K562 (cell line): ENCODE data around the gene RNU6-1. TPM values are rescaled to one million over a fixed set of nuclear protein-coding genes. Genes with fewer than 3 reads are reported as not detected.
A peak's percentile ranks its signal among the peaks of the same experiment; 100 is the strongest.

Experiments
- BRD4 ChIP-seq: fragments of 200-600 bp; sonication (generic); IDR thresholded peaks from 2 replicates; pipeline ENCODE4 v1.6.1; 2017; ENCODE audit warnings: inconsistent platforms
- EZH2 ChIP-seq: IDR thresholded peaks from 2 replicates; pipeline ENCODE4 v1.6.1; 2012; ENCODE audit warnings: low read depth, mild to moderate bottlenecking, inconsistent platforms, low read length, borderline replicate concordance
- POLR2AphosphoS5 ChIP-seq: IDR thresholded peaks from 2 replicates; pipeline ENCODE4 v1.6.1; 2011; ENCODE audit warnings: mild to moderate bottlenecking, low read depth, low read length, moderate library complexity; ENCODE audit not compliant: control insufficient read depth, insufficient read depth
- SRSF7 ChIP-seq: fragments of 200-400 bp; formaldehyde crosslinking; optimal IDR thresholded peaks from 2 replicates; pipeline ENCODE3; 2017; ENCODE audit warnings: mild to moderate bottlenecking, low read depth, low read length
- TBL1XR1 ChIP-seq, 2 experiments: IDR thresholded peaks; 2 replicates each; pipeline ENCODE4 v1.6.1; 2012; ENCODE audit warnings: improper control_type of control experiment in 2 of 2, low read length in 2 of 2, mild to moderate bottlenecking in 1 of 2
- XRCC3 ChIP-seq: fragments of 450-650 bp; IDR thresholded peaks from 2 replicates; pipeline ENCODE4 v1.6.1; 2017; ENCODE audit warnings: mild to moderate bottlenecking, moderate library complexity
- polyA plus RNA-seq, 8 experiments: library from polyadenylated mRNA; depleted of rRNA in 4 of 8; stranded (reverse) in 5 of 8; unstranded in 3 of 8; fragments of >200 nt; fragmentation: Nextera tagmentation in 2 of 8; fragmentation: Illumina TruSeq in 1 of 8; extraction: Ambion mirVana in 2 of 8; extraction: Trizol in 1 of 8; gene quantifications; 2 replicates each; pipeline versions ENCODE4 v1.2.1 to v1.2.3, GENCODE V29; 2011 to 2014; ENCODE audit warnings: inconsistent platforms in 1 of 8, missing spikeins in 1 of 8
- total RNA-seq, 7 experiments: library from RNA; depleted of rRNA in 6 of 7; stranded (reverse); fragments of >200 nt in 6 of 7; fragmentation: Illumina TruSeq in 2 of 7; extraction: Trizol in 2 of 7; gene quantifications; 2 replicates each; pipeline versions ENCODE4 v1.2.1 to v1.2.3, GENCODE V29; 2011 to 2021; ENCODE audit warnings: low replicate concordance in 1 of 7
- TF ChIP-seq, protein P1 (sequence below), 2 experiments: IDR thresholded peaks; 2 replicates each; pipeline ENCODE4 v1.6.1; 2012; ENCODE audit warnings: improper control_type of control experiment in 2 of 2, low read depth in 2 of 2, low read length in 2 of 2, borderline replicate concordance in 1 of 2
- TF ChIP-seq, protein P2 (sequence below): fragments of 250-450 bp; sonication (Bioruptor Pico); IDR thresholded peaks from 2 replicates; pipeline ENCODE4 v1.4.0; 2020; ENCODE audit warnings: mild to moderate bottlenecking, moderate library complexity, borderline replicate concordance
- TF ChIP-seq, protein P3 (sequence below): fragments of 250-450 bp; sonication (Bioruptor Pico); IDR thresholded peaks from 2 replicates; pipeline ENCODE4 v1.5.0; 2020; ENCODE audit warnings: mild to moderate bottlenecking, borderline replicate concordance
- TF ChIP-seq, protein P4 (sequence below), 2 experiments: fragments of 450-650 bp; IDR thresholded peaks; 2 replicates each; pipeline ENCODE4 v1.6.1; 2016; ENCODE audit warnings: mild to moderate bottlenecking in 2 of 2, borderline replicate concordance in 1 of 2, low read depth in 1 of 2, moderate library complexity in 1 of 2

Gene RNU6-1
- total and polyA plus RNA-seq, 9 of the 15 experiments (the other 6 are each of a cell fraction or from before 2014, with no cell fraction given), result not detected

DNA sequence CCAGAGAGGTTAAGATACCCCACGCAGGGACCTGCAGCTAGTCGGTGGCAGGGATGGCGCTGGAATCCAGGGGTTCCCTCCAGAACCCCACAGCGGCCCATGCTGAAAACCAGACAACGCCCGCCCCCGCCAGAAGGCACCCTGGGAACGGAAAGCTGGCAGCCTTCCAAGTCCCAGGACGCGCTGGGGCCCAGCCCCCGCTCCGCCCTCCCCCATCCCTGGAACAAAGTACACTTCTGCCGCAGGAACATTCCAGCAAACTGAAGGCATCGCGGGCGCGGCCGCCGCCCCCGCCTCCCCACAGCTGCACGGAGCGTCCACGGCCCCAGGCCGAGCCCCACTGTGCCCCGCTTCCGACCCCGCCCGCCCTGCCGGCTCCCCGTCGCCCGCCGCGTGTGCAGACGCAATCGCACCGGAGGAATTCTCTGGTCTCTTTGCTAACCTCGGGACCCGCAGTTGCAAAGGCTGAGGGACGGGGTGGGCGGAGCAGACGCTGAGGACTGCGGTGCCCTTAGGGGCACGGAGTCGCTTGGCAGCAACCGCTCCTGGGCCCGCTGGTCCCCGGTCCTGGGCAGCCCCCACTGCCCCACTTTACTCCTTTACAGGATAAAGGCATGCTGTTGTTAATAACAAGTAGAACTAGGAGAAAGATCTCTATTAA is 44.8 kb upstream of the RNU6-1 start (continued):
- TF ChIP-seq, protein P1, sequence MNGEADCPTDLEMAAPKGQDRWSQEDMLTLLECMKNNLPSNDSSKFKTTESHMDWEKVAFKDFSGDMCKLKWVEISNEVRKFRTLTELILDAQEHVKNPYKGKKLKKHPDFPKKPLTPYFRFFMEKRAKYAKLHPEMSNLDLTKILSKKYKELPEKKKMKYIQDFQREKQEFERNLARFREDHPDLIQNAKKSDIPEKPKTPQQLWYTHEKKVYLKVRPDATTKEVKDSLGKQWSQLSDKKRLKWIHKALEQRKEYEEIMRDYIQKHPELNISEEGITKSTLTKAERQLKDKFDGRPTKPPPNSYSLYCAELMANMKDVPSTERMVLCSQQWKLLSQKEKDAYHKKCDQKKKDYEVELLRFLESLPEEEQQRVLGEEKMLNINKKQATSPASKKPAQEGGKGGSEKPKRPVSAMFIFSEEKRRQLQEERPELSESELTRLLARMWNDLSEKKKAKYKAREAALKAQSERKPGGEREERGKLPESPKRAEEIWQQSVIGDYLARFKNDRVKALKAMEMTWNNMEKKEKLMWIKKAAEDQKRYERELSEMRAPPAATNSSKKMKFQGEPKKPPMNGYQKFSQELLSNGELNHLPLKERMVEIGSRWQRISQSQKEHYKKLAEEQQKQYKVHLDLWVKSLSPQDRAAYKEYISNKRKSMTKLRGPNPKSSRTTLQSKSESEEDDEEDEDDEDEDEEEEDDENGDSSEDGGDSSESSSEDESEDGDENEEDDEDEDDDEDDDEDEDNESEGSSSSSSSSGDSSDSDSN (IDR thresholded peaks at IDR 0.05; ENCODE audit: borderline replicate concordance in 1 of 2, low read depth in 2 of 2, low read length in 2 of 2), result 0 out of 4 replicates have a peak, but pooled peaks of 1 of the 2 experiments have one; percentile 62
- TF ChIP-seq POLR2AphosphoS5, result peak; percentile 76
- TF ChIP-seq BRD4, result no peak
- no peak for TF ChIP-seq XRCC3
- TF ChIP-seq, protein P2, sequence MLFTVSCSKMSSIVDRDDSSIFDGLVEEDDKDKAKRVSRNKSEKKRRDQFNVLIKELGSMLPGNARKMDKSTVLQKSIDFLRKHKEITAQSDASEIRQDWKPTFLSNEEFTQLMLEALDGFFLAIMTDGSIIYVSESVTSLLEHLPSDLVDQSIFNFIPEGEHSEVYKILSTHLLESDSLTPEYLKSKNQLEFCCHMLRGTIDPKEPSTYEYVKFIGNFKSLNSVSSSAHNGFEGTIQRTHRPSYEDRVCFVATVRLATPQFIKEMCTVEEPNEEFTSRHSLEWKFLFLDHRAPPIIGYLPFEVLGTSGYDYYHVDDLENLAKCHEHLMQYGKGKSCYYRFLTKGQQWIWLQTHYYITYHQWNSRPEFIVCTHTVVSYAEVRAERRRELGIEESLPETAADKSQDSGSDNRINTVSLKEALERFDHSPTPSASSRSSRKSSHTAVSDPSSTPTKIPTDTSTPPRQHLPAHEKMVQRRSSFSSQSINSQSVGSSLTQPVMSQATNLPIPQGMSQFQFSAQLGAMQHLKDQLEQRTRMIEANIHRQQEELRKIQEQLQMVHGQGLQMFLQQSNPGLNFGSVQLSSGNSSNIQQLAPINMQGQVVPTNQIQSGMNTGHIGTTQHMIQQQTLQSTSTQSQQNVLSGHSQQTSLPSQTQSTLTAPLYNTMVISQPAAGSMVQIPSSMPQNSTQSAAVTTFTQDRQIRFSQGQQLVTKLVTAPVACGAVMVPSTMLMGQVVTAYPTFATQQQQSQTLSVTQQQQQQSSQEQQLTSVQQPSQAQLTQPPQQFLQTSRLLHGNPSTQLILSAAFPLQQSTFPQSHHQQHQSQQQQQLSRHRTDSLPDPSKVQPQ (CRISPR knock-in tag), result no peak
- TF ChIP-seq SRSF7, result no peak
- TF ChIP-seq, protein P3, sequence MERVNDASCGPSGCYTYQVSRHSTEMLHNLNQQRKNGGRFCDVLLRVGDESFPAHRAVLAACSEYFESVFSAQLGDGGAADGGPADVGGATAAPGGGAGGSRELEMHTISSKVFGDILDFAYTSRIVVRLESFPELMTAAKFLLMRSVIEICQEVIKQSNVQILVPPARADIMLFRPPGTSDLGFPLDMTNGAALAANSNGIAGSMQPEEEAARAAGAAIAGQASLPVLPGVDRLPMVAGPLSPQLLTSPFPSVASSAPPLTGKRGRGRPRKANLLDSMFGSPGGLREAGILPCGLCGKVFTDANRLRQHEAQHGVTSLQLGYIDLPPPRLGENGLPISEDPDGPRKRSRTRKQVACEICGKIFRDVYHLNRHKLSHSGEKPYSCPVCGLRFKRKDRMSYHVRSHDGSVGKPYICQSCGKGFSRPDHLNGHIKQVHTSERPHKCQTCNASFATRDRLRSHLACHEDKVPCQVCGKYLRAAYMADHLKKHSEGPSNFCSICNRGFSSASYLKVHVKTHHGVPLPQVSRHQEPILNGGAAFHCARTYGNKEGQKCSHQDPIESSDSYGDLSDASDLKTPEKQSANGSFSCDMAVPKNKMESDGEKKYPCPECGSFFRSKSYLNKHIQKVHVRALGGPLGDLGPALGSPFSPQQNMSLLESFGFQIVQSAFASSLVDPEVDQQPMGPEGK, result no peak
- TF ChIP-seq, protein P4, sequence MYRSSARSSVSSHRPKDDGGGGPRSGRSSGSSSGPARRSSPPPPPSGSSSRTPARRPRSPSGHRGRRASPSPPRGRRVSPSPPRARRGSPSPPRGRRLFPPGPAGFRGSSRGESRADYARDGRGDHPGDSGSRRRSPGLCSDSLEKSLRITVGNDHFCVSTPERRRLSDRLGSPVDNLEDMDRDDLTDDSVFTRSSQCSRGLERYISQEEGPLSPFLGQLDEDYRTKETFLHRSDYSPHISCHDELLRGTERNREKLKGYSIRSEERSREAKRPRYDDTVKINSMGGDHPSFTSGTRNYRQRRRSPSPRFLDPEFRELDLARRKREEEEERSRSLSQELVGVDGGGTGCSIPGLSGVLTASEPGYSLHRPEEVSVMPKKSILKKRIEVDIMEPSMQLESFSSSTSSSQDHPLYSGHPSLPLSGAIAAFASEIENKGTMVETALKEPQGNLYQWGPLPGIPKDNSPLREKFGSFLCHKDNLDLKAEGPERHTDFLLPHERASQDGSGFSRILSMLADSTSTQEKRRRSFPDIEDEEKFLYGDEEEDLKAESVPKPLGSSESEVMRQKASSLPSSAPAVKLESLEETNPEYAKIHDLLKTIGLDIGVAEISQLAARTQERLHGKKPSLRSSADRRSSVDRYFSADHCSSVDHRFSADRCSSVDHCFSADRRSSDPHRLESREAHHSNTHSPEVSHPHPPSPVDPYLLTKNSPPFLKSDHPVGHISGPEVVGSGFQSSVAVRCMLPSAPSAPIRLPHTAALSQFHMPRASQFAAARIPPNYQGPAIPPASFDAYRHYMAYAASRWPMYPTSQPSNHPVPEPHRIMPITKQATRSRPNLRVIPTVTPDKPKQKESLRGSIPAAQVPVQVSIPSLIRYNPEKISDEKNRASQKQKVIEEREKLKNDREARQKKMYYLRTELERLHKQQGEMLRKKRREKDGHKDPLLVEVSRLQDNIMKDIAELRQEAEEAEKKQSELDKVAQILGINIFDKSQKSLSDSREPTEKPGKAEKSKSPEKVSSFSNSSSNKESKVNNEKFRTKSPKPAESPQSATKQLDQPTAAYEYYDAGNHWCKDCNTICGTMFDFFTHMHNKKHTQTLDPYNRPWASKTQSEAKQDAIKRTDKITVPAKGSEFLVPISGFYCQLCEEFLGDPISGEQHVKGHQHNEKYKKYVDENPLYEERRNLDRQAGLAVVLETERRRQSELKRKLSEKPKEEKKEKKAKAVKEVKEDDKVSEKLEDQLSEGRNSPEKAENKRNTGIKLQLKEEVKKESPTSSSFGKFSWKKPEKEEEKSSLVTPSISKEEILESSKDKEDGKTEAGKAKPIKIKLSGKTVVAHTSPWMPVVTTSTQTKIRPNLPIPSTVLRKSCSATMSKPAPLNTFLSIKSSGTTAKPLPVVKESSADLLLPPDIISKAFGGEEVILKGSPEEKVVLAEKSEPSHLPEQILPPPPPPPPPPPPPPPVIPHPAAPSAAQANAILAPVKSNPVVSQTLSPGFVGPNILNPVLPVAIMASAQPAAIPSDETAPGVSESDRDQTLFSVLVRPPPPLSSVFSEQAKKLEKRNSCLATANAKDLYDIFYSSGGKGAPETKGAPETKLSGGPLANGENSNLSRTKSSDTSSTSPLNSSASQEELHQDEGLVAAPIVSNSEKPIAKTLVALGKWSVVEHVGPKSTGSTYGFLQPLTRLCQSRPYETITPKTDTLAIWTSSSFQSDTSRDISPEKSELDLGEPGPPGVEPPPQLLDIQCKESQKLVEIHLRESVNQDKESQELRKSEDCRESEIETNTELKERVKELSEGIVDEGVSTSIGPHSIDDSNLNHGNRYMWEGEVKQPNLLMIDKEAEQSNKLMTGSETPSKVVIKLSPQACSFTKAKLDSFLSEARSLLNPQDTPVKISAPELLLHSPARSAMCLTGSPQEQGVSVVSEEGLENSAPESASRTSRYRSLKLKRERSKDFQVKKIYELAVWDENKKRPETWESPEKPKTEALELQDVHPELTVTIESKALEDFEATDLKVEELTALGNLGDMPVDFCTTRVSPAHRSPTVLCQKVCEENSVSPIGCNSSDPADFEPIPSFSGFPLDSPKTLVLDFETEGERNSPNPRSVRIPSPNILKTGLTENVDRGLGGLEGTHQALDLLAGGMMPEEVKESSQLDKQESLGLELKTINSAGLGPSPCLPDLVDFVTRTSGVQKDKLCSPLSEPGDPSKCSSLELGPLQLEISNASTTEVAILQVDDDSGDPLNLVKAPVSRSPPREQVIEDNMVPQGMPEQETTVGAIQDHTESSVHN (IDR thresholded peaks at IDR 0.05; ENCODE audit: borderline replicate concordance in 1 of 2, low read depth in 1 of 2), result no peak
- TF ChIP-seq EZH2, result no peak
- peak; percentile 25 to 69; a peak in 1 of 4 replicates for TF ChIP-seq TBL1XR1 (IDR thresholded peaks at IDR 0.05; ENCODE audit: low read length in 2 of 2)
